ENCODE data around the gene TNK1.
"Not testable (repeated sequence)": the region's sequence is repeated elsewhere in the genome, so short reads cannot be mapped to it uniquely, and the experiment has no call there.

The TNK1 gene

DNA sequence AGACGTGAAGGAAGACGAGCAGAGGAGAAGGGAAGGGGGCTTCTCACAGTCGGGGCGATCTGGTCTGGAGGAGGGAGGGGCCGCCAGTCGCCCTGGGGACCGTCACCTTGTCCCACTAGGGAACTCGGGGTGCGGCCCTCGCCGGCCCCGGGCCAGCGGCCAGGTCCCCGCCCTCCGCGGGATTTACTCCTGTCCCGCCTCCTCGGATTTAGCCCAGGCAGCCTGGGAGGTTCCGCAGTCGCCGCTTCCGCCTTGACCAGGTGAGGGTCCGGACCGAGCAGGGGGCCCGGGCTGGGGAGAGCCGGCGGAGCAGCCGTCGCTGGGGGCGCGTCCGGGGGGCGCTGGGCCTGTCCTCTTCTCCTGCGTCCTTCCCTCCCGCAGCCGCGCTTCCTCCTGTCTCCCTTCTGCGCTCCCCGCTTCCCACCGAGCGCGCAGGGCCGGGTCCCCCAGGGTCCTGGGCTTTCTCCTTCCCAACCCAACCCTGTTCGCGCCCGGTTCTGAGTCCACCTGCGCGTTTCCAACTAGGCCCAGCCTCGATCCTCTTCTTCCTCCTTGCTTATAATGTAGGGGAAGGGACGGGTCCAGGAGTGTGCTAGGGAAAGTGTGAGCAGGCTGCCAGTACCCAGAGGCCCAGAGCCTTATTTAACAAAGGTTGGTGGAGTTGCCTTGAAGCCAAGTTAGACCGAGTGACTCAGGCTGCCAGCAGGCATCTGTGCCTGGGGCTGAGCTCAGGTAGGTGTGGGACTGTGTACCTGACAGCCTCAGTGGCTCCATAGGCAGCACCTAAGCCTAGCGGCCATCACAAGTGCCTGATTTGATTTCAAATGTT lies at the start of gene TNK1:
TSS of gene TNK1 (plus strand) at position 235 of the 829 bp plus-strand sequence. CDS start 1,838 bp downstream, outside the sequence.
- H3K4me3 ChIP-seq (ENCODE audit: low read depth, low read length): no peak within 1 kb of the TSS
- no peak for DNase-seq (ENCODE audit: low read depth, low spot score)
- TF ChIP-seq, protein P1, sequence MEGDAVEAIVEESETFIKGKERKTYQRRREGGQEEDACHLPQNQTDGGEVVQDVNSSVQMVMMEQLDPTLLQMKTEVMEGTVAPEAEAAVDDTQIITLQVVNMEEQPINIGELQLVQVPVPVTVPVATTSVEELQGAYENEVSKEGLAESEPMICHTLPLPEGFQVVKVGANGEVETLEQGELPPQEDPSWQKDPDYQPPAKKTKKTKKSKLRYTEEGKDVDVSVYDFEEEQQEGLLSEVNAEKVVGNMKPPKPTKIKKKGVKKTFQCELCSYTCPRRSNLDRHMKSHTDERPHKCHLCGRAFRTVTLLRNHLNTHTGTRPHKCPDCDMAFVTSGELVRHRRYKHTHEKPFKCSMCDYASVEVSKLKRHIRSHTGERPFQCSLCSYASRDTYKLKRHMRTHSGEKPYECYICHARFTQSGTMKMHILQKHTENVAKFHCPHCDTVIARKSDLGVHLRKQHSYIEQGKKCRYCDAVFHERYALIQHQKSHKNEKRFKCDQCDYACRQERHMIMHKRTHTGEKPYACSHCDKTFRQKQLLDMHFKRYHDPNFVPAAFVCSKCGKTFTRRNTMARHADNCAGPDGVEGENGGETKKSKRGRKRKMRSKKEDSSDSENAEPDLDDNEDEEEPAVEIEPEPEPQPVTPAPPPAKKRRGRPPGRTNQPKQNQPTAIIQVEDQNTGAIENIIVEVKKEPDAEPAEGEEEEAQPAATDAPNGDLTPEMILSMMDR (IDR thresholded peaks at IDR 0.05; ENCODE audit: low read depth, low read length): no peak
- in situ Hi-C loops (cut with HindIII; ENCODE audit: low sequenced_read_pairs): no loop called here

GRCh38 chr17:7332111-7332510 lies 48.8 kb upstream of the TNK1 start:
- TF ChIP-seq, protein P1 (IDR thresholded peaks at IDR 0.05; ENCODE audit: low read depth, low read length): no peak
- no peak for DNase-seq (ENCODE audit: low read depth, low spot score)
- in situ Hi-C loops (cut with HindIII; ENCODE audit: low sequenced_read_pairs): no loop called here
- no peak overlapping the region for H3K4me3 ChIP-seq (ENCODE audit: low read depth, low read length)

- H3K4me3 ChIP-seq (ENCODE audit: low read depth, low read length); in situ Hi-C loops (cut with HindIII; ENCODE audit: low sequenced_read_pairs); DNase-seq (ENCODE audit: low read depth, low spot score): not testable (repeated sequence)
Measured at GRCh38 chr17:7332600-7333069, 48.3 kb upstream of the TNK1 start.

DNA sequence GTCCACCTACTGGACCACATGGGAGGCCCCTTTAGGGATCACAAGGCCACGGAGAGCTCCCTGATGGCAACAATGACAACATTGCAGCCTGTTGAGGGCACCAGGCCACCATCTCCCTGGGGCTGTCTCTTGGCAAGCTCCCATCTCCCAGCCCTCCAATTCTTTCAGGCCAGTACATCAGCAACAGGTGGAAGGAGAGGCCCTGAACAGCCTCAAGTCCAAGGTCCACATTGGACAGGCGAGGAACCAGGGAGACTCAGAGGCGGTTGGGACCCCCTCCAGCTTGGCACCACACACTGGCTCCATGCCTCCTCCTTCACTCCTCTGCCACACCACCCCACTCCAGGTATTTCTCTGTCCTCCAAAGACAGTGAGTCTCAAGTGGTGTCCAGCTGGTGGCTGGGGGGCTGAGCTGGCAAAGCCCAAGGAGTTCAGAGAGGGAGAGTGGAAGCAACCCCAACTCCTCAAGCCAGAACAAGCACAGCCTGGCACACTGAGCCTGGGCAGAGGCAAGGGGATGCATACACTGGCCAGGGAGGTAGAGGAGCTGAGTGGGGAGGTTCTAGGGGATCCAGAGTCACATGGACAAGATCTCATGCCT lies 45.9 kb upstream of the TNK1 start:
- H3K4me3 ChIP-seq (ENCODE audit: low read depth, low read length): no peak overlapping the region
- DNase-seq (ENCODE audit: low read depth, low spot score): no peak
- in situ Hi-C loops (cut with HindIII; ENCODE audit: low sequenced_read_pairs): no loop called here
- TF ChIP-seq, protein P1 (IDR thresholded peaks at IDR 0.05; ENCODE audit: low read depth, low read length): no peak

DNA sequence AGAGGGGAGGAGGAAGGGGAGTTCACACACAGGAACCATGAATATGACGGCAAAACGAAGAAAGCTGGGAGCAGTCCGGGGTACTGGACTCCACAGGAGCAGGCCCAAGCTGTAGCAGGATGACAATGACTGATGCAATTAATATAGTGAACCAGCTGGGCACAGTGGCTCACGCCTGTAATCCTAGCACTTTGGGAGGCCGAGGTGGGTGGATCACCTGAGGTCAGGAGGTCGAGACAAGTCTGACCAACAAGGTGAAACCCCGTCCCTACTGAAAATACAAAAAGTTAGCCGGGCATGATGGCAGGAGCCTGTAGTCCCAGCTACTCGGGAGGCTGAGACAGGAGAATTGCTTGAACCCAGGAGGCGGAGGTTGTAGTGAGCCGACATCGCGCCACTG lies 45.1 kb upstream of the TNK1 start:
- DNase-seq (ENCODE audit: low read depth, low spot score); in situ Hi-C loops (cut with HindIII; ENCODE audit: low sequenced_read_pairs); H3K4me3 ChIP-seq (ENCODE audit: low read depth, low read length): not testable (repeated sequence)

DNA sequence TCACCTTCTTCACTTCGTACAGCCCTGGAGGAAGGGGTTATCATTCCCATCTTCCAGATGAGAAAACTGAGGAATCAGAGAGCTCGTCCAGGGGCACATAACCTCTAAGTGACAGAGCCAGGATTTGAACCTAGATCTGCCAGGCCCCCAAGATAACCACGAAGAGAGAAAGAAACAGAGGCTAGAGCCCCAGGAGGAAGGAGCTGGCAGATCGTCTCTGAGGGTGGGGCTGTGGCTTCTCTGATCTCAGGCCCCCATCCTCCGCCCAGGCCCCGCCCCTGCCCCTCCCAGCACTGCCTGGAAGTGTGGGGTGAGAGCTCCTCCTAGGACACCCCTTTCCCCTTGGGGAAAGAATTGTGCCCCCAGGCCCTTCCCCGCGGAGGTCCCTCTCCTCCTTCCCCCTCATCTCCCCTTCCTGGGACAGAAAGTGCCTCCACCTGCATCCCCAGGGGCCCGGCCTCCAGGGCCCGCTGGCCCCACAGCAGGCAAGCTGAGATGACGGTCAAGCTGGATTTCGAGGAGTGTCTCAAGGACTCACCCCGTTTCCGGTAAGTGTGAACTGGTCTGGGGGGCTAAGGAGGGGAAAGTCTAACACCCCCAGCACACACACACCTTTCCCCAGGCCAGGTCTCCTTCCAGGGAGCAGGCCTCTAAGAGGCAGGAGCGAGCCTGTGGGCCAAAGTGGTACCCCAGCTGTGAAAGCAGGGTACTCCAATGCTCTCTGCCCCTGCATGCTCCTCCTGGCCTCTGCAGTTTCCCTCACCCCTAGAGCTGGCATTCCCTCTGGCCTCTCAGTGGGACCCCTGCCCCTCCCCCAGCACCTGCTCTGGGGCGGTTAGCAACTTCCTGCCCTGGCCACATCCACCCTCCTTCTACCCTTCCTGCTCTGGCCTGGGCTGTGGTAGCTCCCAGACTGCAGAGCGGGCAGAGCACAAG lies 44.4 kb upstream of the TNK1 start, which contains the start of gene ACAP1:
TSS of gene ACAP1 (plus strand) at position 290 of the 936 bp plus-strand sequence. CDS start at position 496, 206 bp downstream.
- DNase-seq (ENCODE audit: low read depth, low spot score): no peak
- TF ChIP-seq, protein P1 (IDR thresholded peaks at IDR 0.05; ENCODE audit: low read depth, low read length): no peak
- in situ Hi-C loops (cut with HindIII; ENCODE audit: low sequenced_read_pairs): no loop called here
- H3K4me3 ChIP-seq (ENCODE audit: low read depth, low read length): no peak within 1 kb of the TSS

- DNase-seq (ENCODE audit: low read depth, low spot score); H3K4me3 ChIP-seq (ENCODE audit: low read depth, low read length); in situ Hi-C loops (cut with HindIII; ENCODE audit: low sequenced_read_pairs): not testable (repeated sequence)
Measured at GRCh38 chr17:7337600-7337999, 43.3 kb upstream of the TNK1 start.
